Vagina (tissue), 2 donors: ENCODE data around the gene SLC5A8. TPM values are rescaled to one million over a fixed set of nuclear protein-coding genes. Genes with fewer than 3 reads are reported as not detected.

Source experiments
- DNase-seq, 2 donors: peaks; one replicate each; pipeline ENCODE4 v3.0.0-alpha.2; 2017; ENCODE audit errors: extremely low spot score in 2 of 2
- H3K27ac ChIP-seq: fragments of 200-600 bp; sonication (generic); one replicate; pipeline ENCODE4 v1.5.1; 2019
- H3K27me3 ChIP-seq: fragments of 200-600 bp; sonication (generic); one replicate; pipeline ENCODE4 v1.5.1; 2019
- H3K36me3 ChIP-seq, 2 donors: fragments of 200-600 bp; sonication (generic); one replicate each; pipeline ENCODE4 v1.5.1; 2017 to 2019
- H3K4me1 ChIP-seq: fragments of 200-600 bp; sonication (generic); one replicate; pipeline ENCODE4 v1.5.1; 2019
- H3K4me3 ChIP-seq, 2 donors: fragments of 200-600 bp; sonication (generic); 1 replicate in 1 of 2; 2 replicates in 1 of 2; pipeline ENCODE4 v1.5.1; 2016 to 2019
- H3K9me3 ChIP-seq: fragments of 200-600 bp; sonication (generic); one replicate; pipeline ENCODE4 v1.5.1; 2019
- POLR2A ChIP-seq, 2 donors: fragments of 450-650 bp; IDR thresholded peaks; one replicate each; pipeline ENCODE4 v1.6.1; 2017; ENCODE audit warnings: antibody characterized with exemption in 2 of 2, mild to moderate bottlenecking in 2 of 2, moderate library complexity in 2 of 2
- POLR2AphosphoS5 ChIP-seq, 2 donors: sonication (generic); formaldehyde crosslinking; IDR thresholded peaks; one replicate each; pipeline ENCODE4 v1.9.0; 2017; ENCODE audit warnings: antibody characterized with exemption in 2 of 2, mild to moderate bottlenecking in 2 of 2, low read depth in 1 of 2; ENCODE audit not compliant: insufficient read depth in 1 of 2
- intact Hi-C: fragments of 100-400 bp; cut with DNase I; formaldehyde crosslinking; loops from one replicate; pipeline ENCODE4 v1.15.1; 2023
- total RNA-seq: library from RNA; depleted of rRNA; stranded (reverse); fragments of >200 nt; gene quantifications from one replicate; pipeline ENCODE4 v1.2.3, GENCODE V29; 2016
- TF ChIP-seq, protein P1 (sequence below), 3 experiments: fragments of 450-650 bp in 2 of 3; fragments of 200-600 bp in 1 of 3; sonication (generic) in 1 of 3; IDR thresholded peaks; one replicate each; pipeline ENCODE4 v1.5.1; 2017 to 2019; ENCODE audit warnings: antibody characterized with exemption in 3 of 3, mild to moderate bottlenecking in 2 of 3, moderate library complexity in 2 of 3

Gene SLC5A8
- total RNA-seq, 1 donor from 2014 or later = not detected

DNA sequence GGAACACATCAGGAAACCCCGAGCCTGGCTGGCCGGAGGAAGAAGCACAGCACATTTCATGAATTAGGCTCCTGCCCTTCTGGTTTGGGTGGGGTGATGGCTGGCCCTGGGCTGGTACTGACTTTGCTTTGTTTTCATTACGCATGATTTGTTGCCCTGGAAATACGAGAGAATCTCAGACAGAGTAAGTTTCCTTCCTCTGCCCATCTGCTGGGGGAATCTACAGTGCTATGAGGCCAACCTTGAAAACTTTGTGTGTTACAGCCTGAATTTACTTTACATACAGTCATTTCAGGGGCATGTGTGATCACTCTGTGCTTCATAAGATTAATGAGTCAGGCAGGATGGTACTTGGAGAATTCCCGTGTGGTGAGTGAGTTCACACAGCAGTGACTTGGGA, 20.5 kb upstream of the SLC5A8 start:
- no peak for DNase-seq
- Histone ChIP-seq H3K27ac (no peak overlapping the region), H3K9me3 (no peaks in the 10 kb centered on the region), H3K36me3 (no peaks in the 10 kb centered on the region), H3K4me3 (no peak overlapping the region), H3K4me1 (no peaks in the 10 kb centered on the region), H3K27me3 (no peaks in the 10 kb centered on the region)
- no peak for TF ChIP-seq POLR2A (IDR thresholded peaks at IDR 0.05)
- TF ChIP-seq, protein P1, sequence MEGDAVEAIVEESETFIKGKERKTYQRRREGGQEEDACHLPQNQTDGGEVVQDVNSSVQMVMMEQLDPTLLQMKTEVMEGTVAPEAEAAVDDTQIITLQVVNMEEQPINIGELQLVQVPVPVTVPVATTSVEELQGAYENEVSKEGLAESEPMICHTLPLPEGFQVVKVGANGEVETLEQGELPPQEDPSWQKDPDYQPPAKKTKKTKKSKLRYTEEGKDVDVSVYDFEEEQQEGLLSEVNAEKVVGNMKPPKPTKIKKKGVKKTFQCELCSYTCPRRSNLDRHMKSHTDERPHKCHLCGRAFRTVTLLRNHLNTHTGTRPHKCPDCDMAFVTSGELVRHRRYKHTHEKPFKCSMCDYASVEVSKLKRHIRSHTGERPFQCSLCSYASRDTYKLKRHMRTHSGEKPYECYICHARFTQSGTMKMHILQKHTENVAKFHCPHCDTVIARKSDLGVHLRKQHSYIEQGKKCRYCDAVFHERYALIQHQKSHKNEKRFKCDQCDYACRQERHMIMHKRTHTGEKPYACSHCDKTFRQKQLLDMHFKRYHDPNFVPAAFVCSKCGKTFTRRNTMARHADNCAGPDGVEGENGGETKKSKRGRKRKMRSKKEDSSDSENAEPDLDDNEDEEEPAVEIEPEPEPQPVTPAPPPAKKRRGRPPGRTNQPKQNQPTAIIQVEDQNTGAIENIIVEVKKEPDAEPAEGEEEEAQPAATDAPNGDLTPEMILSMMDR (IDR thresholded peaks at IDR 0.05) = no peak
- TF ChIP-seq POLR2AphosphoS5 (IDR thresholded peaks at IDR 0.05; ENCODE audit: insufficient read depth in 1 of 2, low read depth in 1 of 2) = no peak
- intact Hi-C loops = no loop called here

- no peaks in the 10 kb centered on the region for H3K36me3 ChIP-seq
- H3K9me3 ChIP-seq = no peaks in the 10 kb centered on the region
- H3K4me3 ChIP-seq = no peak overlapping the region
- no peak for TF ChIP-seq POLR2AphosphoS5 (IDR thresholded peaks at IDR 0.05; ENCODE audit: insufficient read depth in 1 of 2, low read depth in 1 of 2)
- TF ChIP-seq, protein P1 (IDR thresholded peaks at IDR 0.05) = no peak
- TF ChIP-seq POLR2A (IDR thresholded peaks at IDR 0.05) = no peak
- H3K4me1 ChIP-seq = no peaks in the 10 kb centered on the region
- no peaks in the 10 kb centered on the region for H3K27me3 ChIP-seq
- intact Hi-C loops = no loop called here
- no peak for DNase-seq
- H3K27ac ChIP-seq = no peak overlapping the region
Observed at GRCh38 chr12:101229841-101230241, 19.8 kb upstream of the SLC5A8 start.

- no peaks in the 10 kb centered on the region for H3K27me3 ChIP-seq
- H3K27ac ChIP-seq = no peak overlapping the region
- H3K36me3 ChIP-seq = no peaks in the 10 kb centered on the region
- intact Hi-C loops = no loop called here
- H3K9me3 ChIP-seq = no peaks in the 10 kb centered on the region
- TF ChIP-seq, protein P1 (IDR thresholded peaks at IDR 0.05) = no peak
- TF ChIP-seq POLR2AphosphoS5 (IDR thresholded peaks at IDR 0.05; ENCODE audit: insufficient read depth in 1 of 2, low read depth in 1 of 2) (no peak), POLR2A (IDR thresholded peaks at IDR 0.05) (no peak)
- H3K4me1 ChIP-seq = no peaks in the 10 kb centered on the region
- no peak for DNase-seq
- H3K4me3 ChIP-seq = no peak overlapping the region
Observed at GRCh38 chr12:101221301-101221700, 11.3 kb upstream of the SLC5A8 start.

DNA sequence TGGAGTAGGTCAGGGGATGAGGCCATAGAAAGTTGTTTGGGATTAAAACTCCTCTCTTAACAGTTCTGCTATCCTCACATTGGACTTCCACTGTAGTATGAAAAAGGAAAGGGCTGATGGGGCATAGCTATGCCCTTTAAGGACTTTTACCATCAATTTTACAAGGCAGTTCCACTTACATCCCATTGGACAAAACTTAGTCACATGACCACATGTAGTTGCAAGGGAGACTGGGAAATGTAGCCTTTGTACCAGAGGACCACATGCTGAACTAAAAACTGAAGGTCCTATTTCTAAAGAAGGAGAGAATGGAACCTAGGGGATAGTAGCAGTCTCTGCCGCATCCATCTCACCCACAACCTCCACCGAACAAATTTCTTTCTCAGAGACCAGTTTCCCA, 6.8 kb upstream of the SLC5A8 start:
- Histone ChIP-seq H3K27me3 (no peaks in the 10 kb centered on the region), H3K9me3 (no peaks in the 10 kb centered on the region), H3K4me3 (no peak overlapping the region), H3K4me1 (no peaks in the 10 kb centered on the region), H3K36me3 (no peaks in the 10 kb centered on the region), H3K27ac (no peak overlapping the region)
- no peak for DNase-seq
- no peak for TF ChIP-seq POLR2AphosphoS5 (IDR thresholded peaks at IDR 0.05; ENCODE audit: insufficient read depth in 1 of 2, low read depth in 1 of 2)
- TF ChIP-seq, protein P1 (IDR thresholded peaks at IDR 0.05) = no peak
- no peak for TF ChIP-seq POLR2A (IDR thresholded peaks at IDR 0.05)
- intact Hi-C loops = no loop called here

DNA sequence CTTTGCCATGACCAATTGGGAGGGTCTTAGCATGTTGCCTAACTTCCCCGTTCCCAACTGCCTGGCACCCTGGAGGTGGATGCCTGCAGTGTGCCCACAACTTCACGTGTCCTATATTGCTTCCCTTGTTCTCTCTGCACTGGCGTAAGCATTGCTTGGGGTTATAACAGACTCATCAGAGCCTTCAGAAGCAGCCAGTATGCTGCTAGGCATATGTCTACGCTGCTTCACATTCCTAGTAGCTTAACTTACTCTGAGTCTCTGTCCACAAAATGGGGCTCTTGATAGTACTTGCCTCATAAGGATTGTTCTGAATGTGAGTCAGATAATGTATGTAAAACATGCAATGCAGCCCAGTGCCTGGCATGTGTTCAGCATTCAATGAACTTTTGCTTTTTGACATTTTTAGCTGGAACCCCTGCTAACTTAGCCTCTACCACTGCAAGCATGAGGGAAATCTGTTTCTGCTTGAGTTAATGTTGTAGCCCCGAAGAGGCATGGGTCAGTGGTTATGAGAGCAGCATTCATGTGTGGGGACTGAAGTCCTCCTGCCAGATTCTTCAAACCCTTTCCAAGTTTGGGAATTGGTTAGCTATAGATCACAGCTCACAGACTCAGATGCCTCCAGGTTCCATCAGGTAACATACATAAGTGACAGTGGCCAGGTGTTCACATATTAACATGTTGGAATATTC, 2.8 kb downstream of the SLC5A8 start:
- H3K27ac ChIP-seq = no peak overlapping the region
- TF ChIP-seq, protein P1 (IDR thresholded peaks at IDR 0.05) = no peak
- no peak for TF ChIP-seq POLR2A (IDR thresholded peaks at IDR 0.05)
- no peak for TF ChIP-seq POLR2AphosphoS5 (IDR thresholded peaks at IDR 0.05; ENCODE audit: insufficient read depth in 1 of 2, low read depth in 1 of 2)
- H3K27me3 ChIP-seq = no peaks in the 10 kb centered on the region
- no peak overlapping the region for H3K4me3 ChIP-seq
- H3K9me3 ChIP-seq = no peaks in the 10 kb centered on the region
- intact Hi-C loops = no loop called here
- no peaks in the 10 kb centered on the region for H3K36me3 ChIP-seq
- no peak for DNase-seq
- no peaks in the 10 kb centered on the region for H3K4me1 ChIP-seq
